Stomach (tissue), 4 donors: ENCODE data around the gene KRTAP4-11.

Experiments used
- CTCF ChIP-seq, 7 experiments: fragments of 450-650 bp in 4 of 7; fragments of 200-600 bp in 3 of 7; sonication (generic) in 3 of 7; IDR thresholded peaks; one replicate each; pipeline ENCODE4 v1.5.1; 2016 to 2019; ENCODE audit warnings: antibody characterized with exemption in 7 of 7, control low read depth in 2 of 7, mild to moderate bottlenecking in 1 of 7
- POLR2A ChIP-seq, 4 donors: fragments of 450-650 bp; IDR thresholded peaks; one replicate each; pipeline ENCODE4 v1.6.1; 2016; ENCODE audit warnings: antibody characterized with exemption in 4 of 4, control low read depth in 2 of 4, mild to moderate bottlenecking in 1 of 4, moderate library complexity in 1 of 4
- POLR2AphosphoS5 ChIP-seq, 3 donors: sonication (generic); formaldehyde crosslinking; IDR thresholded peaks; one replicate each; pipeline ENCODE4 v1.6.1; 2016; ENCODE audit warnings: antibody characterized with exemption in 3 of 3

- no peak for TF ChIP-seq CTCF (IDR thresholded peaks at IDR 0.05)
- no peak for TF ChIP-seq POLR2AphosphoS5 (IDR thresholded peaks at IDR 0.05)
- TF ChIP-seq POLR2A (IDR thresholded peaks at IDR 0.05), result no peak
Measured at GRCh38 chr17:41082626-41083025, 35.5 kb downstream of the KRTAP4-11 start.
